Ectodermal cell (in vitro differentiated cells): ENCODE results near the gene ASTN2.

Experiments
- H3K27ac ChIP-seq: 2 replicates; pipeline ENCODE4 v1.7.0; 2013; ENCODE audit warnings: mild to moderate bottlenecking, low read depth, low read length; ENCODE audit not compliant: insufficient read depth, poor library complexity, severe bottlenecking
- H3K27me3 ChIP-seq: 2 replicates; pipeline ENCODE4 v1.7.0; 2013; ENCODE audit warnings: mild to moderate bottlenecking, low read length; ENCODE audit not compliant: insufficient read depth, control insufficient read depth, poor library complexity, severe bottlenecking
- H3K36me3 ChIP-seq: one replicate; pipeline ENCODE4 v1.7.0; 2013; ENCODE audit warnings: low read length; ENCODE audit not compliant: control insufficient read depth, insufficient read depth
- H3K4me1 ChIP-seq: one replicate; pipeline ENCODE4 v1.7.0; 2013; ENCODE audit warnings: low read length; ENCODE audit not compliant: control insufficient read depth, insufficient read depth
- H3K4me3 ChIP-seq: 2 replicates; pipeline ENCODE4 v1.7.0; 2013; ENCODE audit warnings: low read depth, low read length, control low read depth; ENCODE audit not compliant: insufficient read depth
- H3K9me3 ChIP-seq: 2 replicates; pipeline ENCODE4 v1.7.0; 2013; ENCODE audit warnings: mild to moderate bottlenecking, low read length, moderate library complexity; ENCODE audit not compliant: control insufficient read depth
- WGBS, 2 experiments: methylation state at CpG; one replicate each; pipeline ENCODE4 v1.1.7; 2013; ENCODE audit warnings: missing lambda C conversion rate in 2 of 2; 5-methylcytosine and 5-hydroxymethylcytosine counted together

ASTN2 gene

GRCh38 chr9:116951588-116952435 lies 463.0 kb downstream of the ASTN2 start:
- H3K4me3 ChIP-seq: no peak overlapping the region
- H3K4me1 ChIP-seq: no peaks in the 10 kb centered on the region
- no peak overlapping the region for H3K27ac ChIP-seq
- no peaks in the 10 kb centered on the region for H3K36me3 ChIP-seq
- no peaks in the 10 kb centered on the region for H3K27me3 ChIP-seq
- H3K9me3 ChIP-seq: no peaks in the 10 kb centered on the region
- WGBS, 2 experiments: 96 to 97% methylated on average over 2 to 3 of the region's 3 CpGs

DNA sequence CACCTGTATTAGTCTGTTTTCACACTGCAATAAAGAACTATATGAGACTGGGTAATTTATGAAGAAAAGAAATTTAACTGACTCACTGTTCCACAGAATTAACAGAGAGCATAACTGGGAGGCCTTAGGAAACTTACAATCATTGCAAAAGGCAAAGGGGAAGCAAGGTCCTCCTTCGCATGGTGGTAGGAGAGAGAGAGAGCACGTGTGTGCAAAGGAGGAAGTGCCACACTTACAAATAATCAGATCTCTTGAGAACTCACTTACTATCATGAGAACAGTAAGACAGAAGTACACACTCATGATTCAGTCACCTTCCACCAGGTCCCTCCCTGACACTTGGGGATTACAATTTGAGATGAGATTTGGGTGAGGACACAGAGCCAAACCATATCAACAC lies 469.0 kb downstream of the ASTN2 start:
- Histone ChIP-seq H3K27ac (no peak overlapping the region), H3K4me1 (no peaks in the 10 kb centered on the region), H3K4me3 (no peak overlapping the region), H3K27me3 (no peaks in the 10 kb centered on the region), H3K9me3 (no peaks in the 10 kb centered on the region), H3K36me3 (no peaks in the 10 kb centered on the region)
- 78 to 90% methylated on average over 2 of the region's 2 CpGs for WGBS, 2 experiments

DNA sequence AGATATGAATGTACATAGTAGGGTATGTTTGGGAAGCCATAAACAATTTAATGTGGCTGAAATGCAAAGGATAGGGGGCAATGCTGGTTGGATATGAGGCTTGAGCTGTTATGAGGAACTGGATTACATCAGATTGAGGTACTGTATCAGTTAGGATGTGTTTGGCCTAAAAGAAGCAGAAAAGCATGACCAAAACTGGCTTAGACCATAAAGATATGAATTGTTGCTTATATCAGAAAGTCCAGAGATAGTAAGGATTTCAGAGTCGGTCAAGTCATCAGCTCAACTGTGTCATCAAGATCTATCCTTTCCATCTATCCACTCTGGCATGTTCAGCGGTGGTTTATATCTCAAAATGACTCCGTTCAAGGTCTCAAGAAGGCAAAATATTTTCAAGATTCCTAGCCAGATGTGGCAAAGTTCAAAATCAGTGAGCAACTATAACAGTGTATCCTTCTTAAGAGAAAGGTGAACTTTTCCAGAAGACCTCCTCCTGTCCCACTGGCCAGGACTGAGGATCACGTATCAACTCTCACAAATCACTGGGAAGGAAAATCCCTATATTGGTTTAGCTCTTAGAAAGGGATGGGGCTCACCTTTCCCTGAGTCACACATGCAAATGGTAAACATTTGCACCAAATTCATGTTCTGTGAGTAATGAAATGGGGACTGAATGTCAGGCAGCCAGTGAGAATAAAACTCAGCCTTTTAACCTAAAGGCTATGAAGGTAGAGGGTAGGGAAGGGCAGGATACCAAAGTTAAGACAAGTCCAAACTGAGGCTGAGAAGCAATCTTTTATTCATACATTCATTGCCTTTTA lies 469.9 kb downstream of the ASTN2 start:
- no peaks in the 10 kb centered on the region for H3K36me3 ChIP-seq
- H3K27ac ChIP-seq: no peak overlapping the region
- WGBS, 2 experiments: 89 to 93% methylated on average over 4 of the region's 4 CpGs
- H3K4me3 ChIP-seq: no peak overlapping the region
- no peaks in the 10 kb centered on the region for H3K4me1 ChIP-seq
- H3K27me3 ChIP-seq: no peaks in the 10 kb centered on the region
- no peaks in the 10 kb centered on the region for H3K9me3 ChIP-seq

- H3K4me3 ChIP-seq: no peak overlapping the region
- no peaks in the 10 kb centered on the region for H3K36me3 ChIP-seq
- no peak overlapping the region for H3K27ac ChIP-seq
- 94 to 95% methylated on average over 3 to 5 of the region's 5 CpGs for WGBS, 2 experiments
- no peaks in the 10 kb centered on the region for H3K4me1 ChIP-seq
- no peaks in the 10 kb centered on the region for H3K9me3 ChIP-seq
- no peaks in the 10 kb centered on the region for H3K27me3 ChIP-seq
These were observed 470.9 kb downstream of the ASTN2 start for GRCh38 chr9:116943970-116944369.

DNA sequence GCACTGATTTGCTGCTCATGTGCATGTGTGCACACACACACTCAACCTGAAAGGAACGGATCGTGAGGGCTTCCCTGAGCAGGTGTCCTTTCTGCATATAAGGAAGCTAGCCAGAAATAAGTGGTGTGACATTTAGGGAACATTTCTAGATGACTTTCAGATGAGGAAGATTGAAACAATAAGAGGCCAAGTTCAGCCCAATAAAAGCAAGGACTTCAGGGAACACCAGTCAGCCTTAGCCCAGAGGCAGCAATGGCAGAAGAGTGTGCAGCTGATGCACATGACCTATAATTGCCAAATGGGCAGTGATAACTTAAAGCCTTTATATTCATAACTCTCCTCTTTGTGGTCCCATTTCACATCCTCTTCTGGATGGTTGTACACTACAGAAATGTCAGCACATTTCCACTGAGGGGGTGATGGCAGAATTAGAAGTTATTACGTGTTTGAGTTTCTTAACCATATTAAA lies 472.2 kb downstream of the ASTN2 start:
- Histone ChIP-seq H3K4me1 (no peaks in the 10 kb centered on the region), H3K4me3 (no peak overlapping the region), H3K27me3 (no peaks in the 10 kb centered on the region), H3K27ac (no peak overlapping the region), H3K36me3 (no peaks in the 10 kb centered on the region), H3K9me3 (no peaks in the 10 kb centered on the region)
- WGBS, 2 experiments: 93 to 98% methylated on average over 2 to 3 of the region's 3 CpGs

- H3K36me3 ChIP-seq: no peaks in the 10 kb centered on the region
- H3K4me1 ChIP-seq: no peaks in the 10 kb centered on the region
- H3K27me3 ChIP-seq: no peaks in the 10 kb centered on the region
- no peaks in the 10 kb centered on the region for H3K9me3 ChIP-seq
- no peak overlapping the region for H3K4me3 ChIP-seq
- no peak overlapping the region for H3K27ac ChIP-seq
These were observed 473.6 kb downstream of the ASTN2 start for GRCh38 chr9:116941266-116941665.

DNA sequence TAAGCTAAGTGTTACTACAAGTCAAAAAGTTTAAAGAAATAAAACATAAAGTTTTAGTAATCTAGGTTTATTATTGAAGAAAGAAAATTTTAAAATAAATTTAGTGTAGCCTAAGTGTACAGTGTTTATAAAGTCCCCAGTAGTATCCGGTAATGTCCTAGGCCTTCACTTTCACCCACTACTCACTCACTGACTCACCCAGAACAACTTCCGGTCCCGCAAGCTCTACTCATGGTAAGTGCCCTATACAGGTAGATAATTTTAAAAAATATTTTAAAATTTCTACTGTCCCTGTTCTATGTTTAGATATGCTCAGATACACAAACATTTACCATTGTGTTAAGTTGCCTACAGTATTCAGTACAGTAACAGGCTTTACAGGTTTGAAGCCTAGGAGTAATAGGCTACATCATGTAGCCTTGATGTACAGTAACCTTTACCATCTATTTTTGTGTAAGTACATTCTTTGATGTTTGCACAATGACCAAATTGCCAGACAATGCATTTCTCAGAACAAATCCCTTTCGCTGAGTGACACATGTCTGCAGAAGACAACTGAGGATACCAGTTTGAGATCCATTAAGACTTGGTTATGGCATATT lies 474.1 kb downstream of the ASTN2 start:
- Histone ChIP-seq H3K4me3 (no peak overlapping the region), H3K27ac (no peak overlapping the region), H3K27me3 (no peaks in the 10 kb centered on the region), H3K9me3 (no peaks in the 10 kb centered on the region), H3K36me3 (no peaks in the 10 kb centered on the region), H3K4me1 (no peaks in the 10 kb centered on the region)
- WGBS, 2 experiments: 85 to 94% methylated on average over 2 to 4 of the region's 4 CpGs

GRCh38 chr9:116939614-116940013 lies 475.2 kb downstream of the ASTN2 start:
- no peaks in the 10 kb centered on the region for H3K27me3 ChIP-seq
- H3K36me3 ChIP-seq: no peaks in the 10 kb centered on the region
- WGBS, 2 experiments: 94 to 95% methylated on average over 3 of the region's 3 CpGs
- H3K9me3 ChIP-seq: no peaks in the 10 kb centered on the region
- H3K4me3 ChIP-seq: no peak overlapping the region
- no peaks in the 10 kb centered on the region for H3K4me1 ChIP-seq
- H3K27ac ChIP-seq: no peak overlapping the region

- Histone ChIP-seq H3K4me1 (no peaks in the 10 kb centered on the region), H3K27me3 (no peaks in the 10 kb centered on the region), H3K36me3 (no peaks in the 10 kb centered on the region), H3K4me3 (no peak overlapping the region), H3K27ac (no peak overlapping the region), H3K9me3 (no peaks in the 10 kb centered on the region)
- WGBS, 2 experiments: 95 to 100% methylated on average over 1 of the region's 1 CpG
These were observed 475.7 kb downstream of the ASTN2 start for GRCh38 chr9:116939161-116939560.

- no peak overlapping the region for H3K4me3 ChIP-seq
- H3K36me3 ChIP-seq: no peaks in the 10 kb centered on the region
- H3K27ac ChIP-seq: no peak overlapping the region
- no peaks in the 10 kb centered on the region for H3K9me3 ChIP-seq
- H3K4me1 ChIP-seq: no peaks in the 10 kb centered on the region
- H3K27me3 ChIP-seq: no peaks in the 10 kb centered on the region
These were observed 477.5 kb downstream of the ASTN2 start for GRCh38 chr9:116937361-116937760.
